Measurements from ENCODE around the gene RTN4R. TPM values are rescaled to one million over a fixed set of nuclear protein-coding genes. Genes with fewer than 3 reads are reported as not detected.
A peak's percentile ranks its signal among the peaks of the same experiment; 100 is the strongest.

The RTN4R gene
- total and polyA plus RNA-seq, 9 of the 15 experiments (the other 6 are each of a cell fraction or from before 2014, with no cell fraction given) = 0.04 to 2.8 (median 1.4) TPM; not detected in 3

DNA sequence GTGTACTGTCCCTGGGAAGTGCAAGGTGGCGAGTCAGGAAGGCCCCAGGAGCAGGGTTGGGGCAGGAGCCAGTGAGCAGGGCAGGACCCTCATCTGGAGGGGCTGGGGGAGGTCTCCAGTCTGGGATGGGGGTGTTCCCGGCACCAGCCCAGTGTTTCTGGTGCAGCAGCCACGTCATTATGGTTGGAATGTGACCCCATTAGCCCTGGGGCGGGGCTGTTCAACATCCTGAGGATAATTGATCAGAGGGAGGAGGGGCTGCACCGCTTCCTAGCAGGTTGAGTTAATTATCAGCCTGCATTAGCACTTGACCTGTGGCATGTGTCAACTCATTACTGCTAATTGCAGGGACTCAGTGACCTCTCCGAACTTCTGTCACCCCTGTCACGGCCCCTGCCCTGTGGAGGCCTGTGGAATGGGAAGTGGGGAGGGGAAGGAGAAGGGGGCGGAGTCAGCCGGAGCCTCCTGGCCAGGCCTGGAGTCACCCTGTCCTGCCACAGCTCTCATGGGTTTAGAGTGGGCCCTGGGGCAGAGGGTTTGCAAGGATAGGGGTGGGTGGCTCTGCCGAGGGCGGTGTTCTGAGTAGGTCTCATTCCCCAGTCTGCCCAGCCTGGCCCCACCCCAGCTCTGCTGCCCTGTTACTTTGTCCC, 64.4 kb downstream of the RTN4R start:
- ATAC-seq (no peak), FAIRE-seq (no peak), DNase-seq (ENCODE audit: extremely low read depth in 1 of 4, low spot score in 3 of 4) (peak in 3 of 4 experiments; percentile 59 to 89 (median 89))
- peaks cover 23 to 62% of the 10 kb centered on the region in 2 experiments for H3K4me1 ChIP-seq (replicated peaks in 1 of 2; ENCODE audit: control insufficient read depth in 2 of 2, insufficient read depth in 2 of 2, low read length in 2 of 2)
- no peaks in the 10 kb centered on the region for H3K9me1 ChIP-seq (ENCODE audit: control insufficient read depth, insufficient read depth, low read length)
- intact Hi-C loops (cut with micrococcal nuclease) = no loop called here
- 17% methylated on average over 11 of the region's 11 CpGs for WGBS (ENCODE audit: insufficient coverage, low coverage, missing lambda C conversion rate)
- H3K4me2 ChIP-seq (ENCODE audit: insufficient read depth, low read length) = no peak overlapping the region
- peaks cover 42 to 48% of the 10 kb centered on the region in 2 experiments; a peak in 4 of 5 replicates for H3K27me3 ChIP-seq (ENCODE audit: control insufficient read depth in 2 of 2, insufficient read depth in 2 of 2, low read length in 2 of 2)
- ChIA-PET POLR2A (interaction anchor here (0.6 to 2.3 kb wide), 3 partner anchors 36 to 471 kb away, joined by 3 to 8 read pairs (median 5); no protein-coding TSS in a partner anchor), CTCF (ENCODE audit: low intra/inter-chr PET ratio) (no interaction called here)
- peak overlapping the region in 1 of 2 experiments; percentile 63; a peak in 2 of 4 replicates for H3K9ac ChIP-seq (ENCODE audit: insufficient read depth in 1 of 2, low read depth in 2 of 2, low read length in 2 of 2)
- H3K9me3 ChIP-seq (replicated peaks; ENCODE audit: control insufficient read depth, insufficient read depth, low read depth, low read length) = no peaks in the 10 kb centered on the region
- no peaks in the 10 kb centered on the region for H3K36me3 ChIP-seq (ENCODE audit: control insufficient read depth, insufficient read depth, low read length)
- H3K79me2 ChIP-seq (ENCODE audit: control insufficient read depth, insufficient read depth, low read length) = peaks cover 16% of the 10 kb centered on the region
- no peak overlapping the region for H3K4me3 ChIP-seq
- H2AFZ ChIP-seq (ENCODE audit: low read depth, low read length) = peak overlapping the region; percentile 43; the same call in 1 of the 2 replicates
- no peak overlapping the region for H3K27ac ChIP-seq (ENCODE audit: extremely low read depth, low read depth, low read length)
- in situ Hi-C loops (cut with MboI) = no loop called here
- BruUV-seq (replicated peaks) = no TSS peak
- H4K20me1 ChIP-seq (replicated peaks; ENCODE audit: control insufficient read depth, insufficient read depth, low read length) = peaks cover 16% of the 10 kb centered on the region
- TF ChIP-seq, protein P1, sequence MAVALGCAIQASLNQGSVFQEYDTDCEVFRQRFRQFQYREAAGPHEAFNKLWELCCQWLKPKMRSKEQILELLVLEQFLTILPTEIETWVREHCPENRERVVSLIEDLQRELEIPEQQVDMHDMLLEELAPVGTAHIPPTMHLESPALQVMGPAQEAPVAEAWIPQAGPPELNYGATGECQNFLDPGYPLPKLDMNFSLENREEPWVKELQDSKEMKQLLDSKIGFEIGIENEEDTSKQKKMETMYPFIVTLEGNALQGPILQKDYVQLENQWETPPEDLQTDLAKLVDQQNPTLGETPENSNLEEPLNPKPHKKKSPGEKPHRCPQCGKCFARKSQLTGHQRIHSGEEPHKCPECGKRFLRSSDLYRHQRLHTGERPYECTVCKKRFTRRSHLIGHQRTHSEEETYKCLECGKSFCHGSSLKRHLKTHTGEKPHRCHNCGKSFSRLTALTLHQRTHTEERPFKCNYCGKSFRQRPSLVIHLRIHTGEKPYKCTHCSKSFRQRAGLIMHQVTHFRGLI (CRISPR knock-in tag; IDR thresholded peaks at IDR 0.05) = no peak
- TF ChIP-seq ZNF764 (CRISPR knock-in tag; IDR thresholded peaks at IDR 0.05; ENCODE audit: low read depth) (peak; percentile 18; the same call in 1 of the 2 replicates), FUS (optimal IDR thresholded peaks at IDR 0.05; ENCODE audit: low read depth, low read length) (no peak), CREM (IDR thresholded peaks at IDR 0.05; ENCODE audit: low read depth) (0 out of 2 replicates have a peak, but pooled peaks have one; percentile 7), CHD2 (IDR thresholded peaks at IDR 0.05; ENCODE audit: low read depth, low read length) (no peak), ZBTB17 (CRISPR knock-in tag; IDR thresholded peaks at IDR 0.05) (peak; percentile 48; the same call in 1 of the 2 replicates), ZC3H11A (IDR thresholded peaks at IDR 0.05; ENCODE audit: low read depth, low read length) (no peak), MAZ (CRISPR knock-in tag; conservative IDR thresholded peaks at IDR 0.05 in 1 of 2, IDR thresholded peaks at IDR 0.05 in 1 of 2) (peak; percentile 50 to 54; a peak in 1 of 4 replicates)
- TF ChIP-seq, protein P2, sequence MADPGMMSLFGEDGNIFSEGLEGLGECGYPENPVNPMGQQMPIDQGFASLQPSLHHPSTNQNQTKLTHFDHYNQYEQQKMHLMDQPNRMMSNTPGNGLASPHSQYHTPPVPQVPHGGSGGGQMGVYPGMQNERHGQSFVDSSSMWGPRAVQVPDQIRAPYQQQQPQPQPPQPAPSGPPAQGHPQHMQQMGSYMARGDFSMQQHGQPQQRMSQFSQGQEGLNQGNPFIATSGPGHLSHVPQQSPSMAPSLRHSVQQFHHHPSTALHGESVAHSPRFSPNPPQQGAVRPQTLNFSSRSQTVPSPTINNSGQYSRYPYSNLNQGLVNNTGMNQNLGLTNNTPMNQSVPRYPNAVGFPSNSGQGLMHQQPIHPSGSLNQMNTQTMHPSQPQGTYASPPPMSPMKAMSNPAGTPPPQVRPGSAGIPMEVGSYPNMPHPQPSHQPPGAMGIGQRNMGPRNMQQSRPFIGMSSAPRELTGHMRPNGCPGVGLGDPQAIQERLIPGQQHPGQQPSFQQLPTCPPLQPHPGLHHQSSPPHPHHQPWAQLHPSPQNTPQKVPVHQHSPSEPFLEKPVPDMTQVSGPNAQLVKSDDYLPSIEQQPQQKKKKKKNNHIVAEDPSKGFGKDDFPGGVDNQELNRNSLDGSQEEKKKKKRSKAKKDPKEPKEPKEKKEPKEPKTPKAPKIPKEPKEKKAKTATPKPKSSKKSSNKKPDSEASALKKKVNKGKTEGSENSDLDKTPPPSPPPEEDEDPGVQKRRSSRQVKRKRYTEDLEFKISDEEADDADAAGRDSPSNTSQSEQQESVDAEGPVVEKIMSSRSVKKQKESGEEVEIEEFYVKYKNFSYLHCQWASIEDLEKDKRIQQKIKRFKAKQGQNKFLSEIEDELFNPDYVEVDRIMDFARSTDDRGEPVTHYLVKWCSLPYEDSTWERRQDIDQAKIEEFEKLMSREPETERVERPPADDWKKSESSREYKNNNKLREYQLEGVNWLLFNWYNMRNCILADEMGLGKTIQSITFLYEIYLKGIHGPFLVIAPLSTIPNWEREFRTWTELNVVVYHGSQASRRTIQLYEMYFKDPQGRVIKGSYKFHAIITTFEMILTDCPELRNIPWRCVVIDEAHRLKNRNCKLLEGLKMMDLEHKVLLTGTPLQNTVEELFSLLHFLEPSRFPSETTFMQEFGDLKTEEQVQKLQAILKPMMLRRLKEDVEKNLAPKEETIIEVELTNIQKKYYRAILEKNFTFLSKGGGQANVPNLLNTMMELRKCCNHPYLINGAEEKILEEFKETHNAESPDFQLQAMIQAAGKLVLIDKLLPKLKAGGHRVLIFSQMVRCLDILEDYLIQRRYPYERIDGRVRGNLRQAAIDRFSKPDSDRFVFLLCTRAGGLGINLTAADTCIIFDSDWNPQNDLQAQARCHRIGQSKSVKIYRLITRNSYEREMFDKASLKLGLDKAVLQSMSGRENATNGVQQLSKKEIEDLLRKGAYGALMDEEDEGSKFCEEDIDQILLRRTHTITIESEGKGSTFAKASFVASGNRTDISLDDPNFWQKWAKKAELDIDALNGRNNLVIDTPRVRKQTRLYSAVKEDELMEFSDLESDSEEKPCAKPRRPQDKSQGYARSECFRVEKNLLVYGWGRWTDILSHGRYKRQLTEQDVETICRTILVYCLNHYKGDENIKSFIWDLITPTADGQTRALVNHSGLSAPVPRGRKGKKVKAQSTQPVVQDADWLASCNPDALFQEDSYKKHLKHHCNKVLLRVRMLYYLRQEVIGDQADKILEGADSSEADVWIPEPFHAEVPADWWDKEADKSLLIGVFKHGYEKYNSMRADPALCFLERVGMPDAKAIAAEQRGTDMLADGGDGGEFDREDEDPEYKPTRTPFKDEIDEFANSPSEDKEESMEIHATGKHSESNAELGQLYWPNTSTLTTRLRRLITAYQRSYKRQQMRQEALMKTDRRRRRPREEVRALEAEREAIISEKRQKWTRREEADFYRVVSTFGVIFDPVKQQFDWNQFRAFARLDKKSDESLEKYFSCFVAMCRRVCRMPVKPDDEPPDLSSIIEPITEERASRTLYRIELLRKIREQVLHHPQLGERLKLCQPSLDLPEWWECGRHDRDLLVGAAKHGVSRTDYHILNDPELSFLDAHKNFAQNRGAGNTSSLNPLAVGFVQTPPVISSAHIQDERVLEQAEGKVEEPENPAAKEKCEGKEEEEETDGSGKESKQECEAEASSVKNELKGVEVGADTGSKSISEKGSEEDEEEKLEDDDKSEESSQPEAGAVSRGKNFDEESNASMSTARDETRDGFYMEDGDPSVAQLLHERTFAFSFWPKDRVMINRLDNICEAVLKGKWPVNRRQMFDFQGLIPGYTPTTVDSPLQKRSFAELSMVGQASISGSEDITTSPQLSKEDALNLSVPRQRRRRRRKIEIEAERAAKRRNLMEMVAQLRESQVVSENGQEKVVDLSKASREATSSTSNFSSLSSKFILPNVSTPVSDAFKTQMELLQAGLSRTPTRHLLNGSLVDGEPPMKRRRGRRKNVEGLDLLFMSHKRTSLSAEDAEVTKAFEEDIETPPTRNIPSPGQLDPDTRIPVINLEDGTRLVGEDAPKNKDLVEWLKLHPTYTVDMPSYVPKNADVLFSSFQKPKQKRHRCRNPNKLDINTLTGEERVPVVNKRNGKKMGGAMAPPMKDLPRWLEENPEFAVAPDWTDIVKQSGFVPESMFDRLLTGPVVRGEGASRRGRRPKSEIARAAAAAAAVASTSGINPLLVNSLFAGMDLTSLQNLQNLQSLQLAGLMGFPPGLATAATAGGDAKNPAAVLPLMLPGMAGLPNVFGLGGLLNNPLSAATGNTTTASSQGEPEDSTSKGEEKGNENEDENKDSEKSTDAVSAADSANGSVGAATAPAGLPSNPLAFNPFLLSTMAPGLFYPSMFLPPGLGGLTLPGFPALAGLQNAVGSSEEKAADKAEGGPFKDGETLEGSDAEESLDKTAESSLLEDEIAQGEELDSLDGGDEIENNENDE (IDR thresholded peaks at IDR 0.05; ENCODE audit: low read depth, low read length) = no peak

All from K562 (cell line).